GM18909 (cell line): ENCODE results near the gene WNT8B.

Experiments used
- ATAC-seq: cut with Tn5 transposase; IDR thresholded peaks from one replicate; pipeline ENCODE4 v1.9.1; 2021; ENCODE audit warnings: mild to moderate bottlenecking; ENCODE audit not compliant: unreplicated experiment, poor library complexity

WNT8B gene

GRCh38 chr10:100482834-100483185 lies 20.0 kb downstream of the WNT8B start:
- no peak for ATAC-seq

- no peak for ATAC-seq
Observed at GRCh38 chr10:100483876-100484666, 21.3 kb downstream of the WNT8B start.

- no peak for ATAC-seq
Observed at GRCh38 chr10:100485366-100485765, 22.6 kb downstream of the WNT8B start.

- no peak for ATAC-seq
Observed at GRCh38 chr10:100485801-100486495, 23.1 kb downstream of the WNT8B start.

- no peak for ATAC-seq
Observed at GRCh38 chr10:100487529-100487928, 24.7 kb downstream of the WNT8B start.

- no peak for ATAC-seq
Observed at GRCh38 chr10:100489396-100489795, 26.6 kb downstream of the WNT8B start.

GRCh38 chr10:100490531-100490930 lies 27.7 kb downstream of the WNT8B start:
- no peak for ATAC-seq

GRCh38 chr10:100496567-100496966 lies 33.8 kb downstream of the WNT8B start:
- ATAC-seq, result no peak

GRCh38 chr10:100498059-100498458 lies 35.2 kb downstream of the WNT8B start:
- ATAC-seq, result no peak

- no peak for ATAC-seq
Observed at GRCh38 chr10:100501423-100501822, 38.6 kb downstream of the WNT8B start.

GRCh38 chr10:100502926-100503494 lies 40.2 kb downstream of the WNT8B start:
- no peak for ATAC-seq

- ATAC-seq, result no peak
Observed at GRCh38 chr10:100504096-100504495, 41.3 kb downstream of the WNT8B start.

GRCh38 chr10:100505164-100505563 lies 42.4 kb downstream of the WNT8B start:
- no peak for ATAC-seq

GRCh38 chr10:100506596-100507356 lies 44.0 kb downstream of the WNT8B start:
- no peak for ATAC-seq

- ATAC-seq, result no peak
Observed at GRCh38 chr10:100507357-100507732, 44.5 kb downstream of the WNT8B start.

GRCh38 chr10:100508266-100508665 lies 45.5 kb downstream of the WNT8B start:
- no peak for ATAC-seq

GRCh38 chr10:100508691-100509150 lies 45.9 kb downstream of the WNT8B start:
- no peak for ATAC-seq

GRCh38 chr10:100509241-100509840 lies 46.5 kb downstream of the WNT8B start:
- ATAC-seq, result no peak

GRCh38 chr10:100510533-100511308 lies 47.9 kb downstream of the WNT8B start:
- no peak for ATAC-seq

GRCh38 chr10:100515612-100516011 lies 52.8 kb downstream of the WNT8B start:
- no peak for ATAC-seq
